ENCODE results near the gene APBA1. TPM values are rescaled to one million over a fixed set of nuclear protein-coding genes. Genes with fewer than 3 reads are reported as not detected.

Gene APBA1
- total and polyA plus RNA-seq, 2 of the 8 experiments (the other 6 are each of a cell fraction or from before 2014, with no cell fraction given): 0.36 to 0.60 TPM

DNA sequence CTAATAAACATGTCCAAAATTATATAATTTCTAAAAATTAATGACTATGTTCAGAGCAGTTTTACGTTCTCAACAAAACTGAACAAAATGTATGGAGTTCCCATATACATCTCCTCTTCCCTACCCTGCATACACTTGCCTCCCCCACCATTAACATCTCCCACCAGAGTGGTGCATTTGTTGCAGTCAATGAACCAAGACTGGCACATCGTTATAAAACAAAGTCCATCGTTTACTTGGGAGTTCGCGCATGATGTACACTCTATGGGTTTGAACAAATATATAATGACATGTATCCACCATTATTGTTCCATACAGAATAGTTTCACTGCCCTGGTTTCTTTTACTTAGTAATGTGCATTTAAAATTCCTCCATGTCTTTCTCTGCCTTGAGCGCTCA lies 130.1 kb downstream of the APBA1 start:
- Histone ChIP-seq H3K27ac (ENCODE audit: low read depth, low read length) (no peak overlapping the region), H4K8ac (ENCODE audit: extremely low read depth, insufficient read depth, low read length) (no peak overlapping the region), H2BK5ac (ENCODE audit: low read depth, low read length) (no peak overlapping the region), H3K23me2 (ENCODE audit: low read depth, low read length) (no peaks in the 10 kb centered on the region), H3K4ac (replicated peaks; ENCODE audit: insufficient read length, low read depth, low read length) (no peak overlapping the region), H3K36me3 (ENCODE audit: control insufficient read depth in 2 of 4, insufficient read depth in 4 of 4, low read length in 3 of 4) (no peaks in the 10 kb centered on the region), H3K4me1 (replicated peaks in 1 of 4; ENCODE audit: control insufficient read depth in 3 of 4, insufficient read depth in 4 of 4, low read length in 3 of 4) (peaks cover 0 to 9% (median 2%) of the 10 kb centered on the region in 4 experiments; a peak in 2 of 7 replicates), H3K9ac (replicated peaks in 1 of 4; ENCODE audit: extremely low read depth in 1 of 4, low read depth in 3 of 4, low read length in 3 of 4) (no peak overlapping the region), H3K9me3 (ENCODE audit: insufficient read depth in 2 of 2, low read depth in 1 of 2, low read length in 1 of 2) (no peaks in the 10 kb centered on the region), H3K79me2 (ENCODE audit: control insufficient read depth in 1 of 2, insufficient read depth in 2 of 2, low read length in 2 of 2) (no peaks in the 10 kb centered on the region), H4K91ac (replicated peaks; ENCODE audit: insufficient read length, low read length) (no peak overlapping the region), H2AFZ (ENCODE audit: low read length) (no peak overlapping the region), H2AK5ac (ENCODE audit: low read depth, low read length) (no peak overlapping the region), H3K56ac (replicated peaks; ENCODE audit: insufficient read length, low read depth, low read length) (no peak overlapping the region), H2BK20ac (ENCODE audit: low read length) (no peak overlapping the region), H3K14ac (ENCODE audit: insufficient read length) (no peak overlapping the region), H2BK15ac (ENCODE audit: low read length) (no peak overlapping the region), H3K4me3 (ENCODE audit: extremely low read depth in 1 of 4, insufficient read depth in 2 of 4, low read depth in 3 of 4, low read length in 4 of 4) (no peak overlapping the region), H3K23ac (ENCODE audit: insufficient read length) (no peak overlapping the region), H2BK12ac (ENCODE audit: low read depth, low read length) (peak overlapping the region; percentile 64; the same call in 1 of the 2 replicates), H2BK120ac (replicated peaks; ENCODE audit: low read depth, low read length) (no peak overlapping the region), H3K18ac (ENCODE audit: extremely low read depth, low read length) (no peak overlapping the region), H4K20me1 (replicated peaks in 1 of 2; ENCODE audit: control insufficient read depth in 1 of 2, insufficient read depth in 2 of 2, low read length in 2 of 2) (no peaks in the 10 kb centered on the region), H3K79me1 (ENCODE audit: low read depth, low read length) (no peaks in the 10 kb centered on the region; the same call in 1 of the 2 replicates), H4K5ac (ENCODE audit: insufficient read length, low read depth, low read length) (no peak overlapping the region), H3K4me2 (ENCODE audit: insufficient read depth in 1 of 2, low read depth in 2 of 2, low read length in 2 of 2) (no peak overlapping the region), H3K27me3 (replicated peaks in 1 of 4; ENCODE audit: control insufficient read depth in 3 of 4, extremely low read depth in 1 of 4, insufficient read depth in 3 of 4, low read length in 3 of 4) (no peaks in the 10 kb centered on the region)
- POLR2A ChIA-PET (ENCODE audit: partially characterized antibody): no interaction called here
- DNase-seq (ENCODE audit: low read depth in 1 of 2, low spot score in 2 of 2): no peak
- CTCF ChIA-PET (ENCODE audit: partially characterized antibody): no interaction called here
- no peak for FAIRE-seq
- 93% methylated on average over 6 of the region's 6 CpGs; no CpG with 5 or more reads in 1 of the 2 experiments for WGBS, 2 experiments (ENCODE audit: extremely low coverage in 1 of 2, insufficient coverage in 1 of 2, insufficient read length in 1 of 2, insufficient replicate concordance in 2 of 2, low coverage in 1 of 2, low lambda C conversion rate in 2 of 2, missing lambda C conversion rate in 1 of 2)
- TF ChIP-seq RXRA (IDR thresholded peaks at IDR 0.05; ENCODE audit: insufficient read depth, low read depth, low read length) (no peak), JUND (IDR thresholded peaks at IDR 0.05; ENCODE audit: low read length) (no peak), SIRT6 (IDR thresholded peaks at IDR 0.05; ENCODE audit: low read length) (no peak), NRF1 (IDR thresholded peaks at IDR 0.05; ENCODE audit: low read depth, low read length) (no peak), EGR1 (IDR thresholded peaks at IDR 0.05; ENCODE audit: borderline replicate concordance, low read depth, low read length) (no peak), KDM5A (IDR thresholded peaks at IDR 0.05; ENCODE audit: low read length) (no peak), CHD1 (IDR thresholded peaks at IDR 0.05; ENCODE audit: low read depth, low read length) (no peak), MAFK (IDR thresholded peaks at IDR 0.05; ENCODE audit: low read depth, low read length) (no peak), TAF1 (IDR thresholded peaks at IDR 0.05; ENCODE audit: low read depth, low read length) (no peak), RFX5 (IDR thresholded peaks at IDR 0.05; ENCODE audit: borderline replicate concordance, low read depth, low read length) (no peak), HDAC6 (IDR thresholded peaks at IDR 0.05; ENCODE audit: low read depth, low read length) (no peak), POLR2AphosphoS5 (IDR thresholded peaks at IDR 0.05; ENCODE audit: low read depth, low read length) (no peak)
- TF ChIP-seq, protein P1, sequence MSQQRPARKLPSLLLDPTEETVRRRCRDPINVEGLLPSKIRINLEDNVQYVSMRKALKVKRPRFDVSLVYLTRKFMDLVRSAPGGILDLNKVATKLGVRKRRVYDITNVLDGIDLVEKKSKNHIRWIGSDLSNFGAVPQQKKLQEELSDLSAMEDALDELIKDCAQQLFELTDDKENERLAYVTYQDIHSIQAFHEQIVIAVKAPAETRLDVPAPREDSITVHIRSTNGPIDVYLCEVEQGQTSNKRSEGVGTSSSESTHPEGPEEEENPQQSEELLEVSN (IDR thresholded peaks at IDR 0.05): no peak

Data from H1 (cell line).